T47D (cell line): Measurements from ENCODE around the gene PRCD.

Experiments used
- DNase-seq, 2 experiments: peaks; one replicate each; pipeline versions ENCODE4 v3.0.0 to v3.0.0-alpha.2; 2011 to 2012; ENCODE audit warnings: low read depth in 1 of 2, low spot score in 1 of 2
- JUND ChIP-seq: IDR thresholded peaks from 2 replicates; pipeline ENCODE4 v1.6.1; 2012; ENCODE audit warnings: low read depth
- in situ Hi-C: cut with HindIII; loops from 2 replicates; pipeline ENCODE4 v1.10.0; 2016; ENCODE audit warnings: low sequenced_read_pairs, low pct_unique_long_range_greater_than_20kb

PRCD gene

DNA sequence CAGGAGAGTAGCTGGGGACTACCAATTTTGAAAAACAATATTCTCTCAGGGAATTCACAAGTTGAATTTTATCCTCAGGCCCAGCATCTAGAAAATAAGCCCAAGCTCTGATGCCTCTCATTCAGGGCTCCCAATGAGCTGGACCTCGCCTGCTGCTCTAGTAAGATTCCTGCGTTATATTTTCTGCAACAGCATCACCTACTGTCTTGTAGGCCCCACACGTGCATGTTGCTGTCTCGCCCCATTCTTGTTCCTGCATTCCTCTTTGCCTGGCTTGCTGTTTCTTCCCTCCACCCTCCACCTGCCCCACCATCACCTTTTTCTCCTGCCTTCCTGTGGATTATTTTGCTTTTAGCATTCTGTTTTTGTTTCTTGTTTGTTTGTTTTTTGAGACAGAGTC is 54.1 kb downstream of the PRCD start:
- no peak for DNase-seq
- TF ChIP-seq JUND: no peak
- in situ Hi-C loops: no loop called here

DNA sequence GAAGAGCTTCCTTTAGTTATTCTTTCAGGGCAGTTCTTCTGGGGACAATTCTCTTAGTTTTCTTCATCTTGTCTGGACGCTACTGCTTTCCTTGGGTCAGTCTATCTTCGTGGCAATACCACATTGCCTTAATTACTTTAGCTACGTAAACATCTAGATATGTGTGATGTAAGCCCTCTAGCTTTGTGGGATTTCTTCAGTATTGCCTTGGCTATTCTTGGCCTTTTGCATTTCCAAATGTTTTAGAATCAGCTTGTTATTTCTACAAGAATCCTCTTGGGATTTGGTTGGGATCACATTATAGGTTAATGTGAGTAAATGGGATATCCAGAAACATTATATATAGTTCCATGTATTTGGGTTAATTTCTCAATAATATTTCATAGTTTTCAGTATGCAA is 54.8 kb downstream of the PRCD start:
- no peak for TF ChIP-seq JUND
- in situ Hi-C loops: no loop called here
- no peak for DNase-seq
